PC-9 (cell line): ENCODE results near the gene TARDBP. TPM values are rescaled to one million over a fixed set of nuclear protein-coding genes. Genes with fewer than 3 reads are reported as not detected.

ENCODE experiments used
- BruUV-seq: library from RNA; stranded (reverse); fragments of 400-500 nt; replicated peaks from 2 replicates; lab custom pipeline; 2021; lab: Mats Ljungman, UMichigan
- CTCF ChIA-PET: fragments of 300-600 bp; sonication (Branson Sonifier 250); formaldehyde crosslinking; loops from one replicate; lab custom pipeline; 2022; ENCODE audit warnings: antibody characterized with exemption; lab: Charles Lee
- POLR2A ChIA-PET: fragments of 300-600 bp; sonication (Branson Sonifier 250); formaldehyde crosslinking; loops from one replicate; lab custom pipeline; 2022; ENCODE audit warnings: antibody characterized with exemption; ENCODE audit not compliant: unreplicated experiment; lab: Charles Lee
- DNase-seq, 2 experiments: peaks; one replicate each; pipeline versions ENCODE4 v3.0.0 to v3.0.0-alpha.2; 2015 to 2022; ENCODE audit warnings: mixed read lengths in 1 of 2
- H2AFZ ChIP-seq: fragments of 200-600 bp; sonication (generic); 2 replicates; pipeline ENCODE4 v1.8.1; 2017; ENCODE audit warnings: antibody characterized with exemption
- H3F3A ChIP-seq: fragments of 200-600 bp; sonication (generic); 2 replicates; pipeline ENCODE4 v1.8.1; 2017; ENCODE audit warnings: antibody characterized with exemption, mild to moderate bottlenecking, low read depth; ENCODE audit not compliant: insufficient read depth
- H3K27ac ChIP-seq: fragments of 200-600 bp; sonication (generic); 2 replicates; pipeline ENCODE4 v1.6.1; 2016; ENCODE audit warnings: mixed run types
- H3K27me3 ChIP-seq: fragments of 200-600 bp; sonication (generic); 2 replicates; pipeline ENCODE4 v1.6.1; 2016; ENCODE audit warnings: low read depth, mixed run types; ENCODE audit not compliant: insufficient read depth
- H3K36me3 ChIP-seq: fragments of 200-600 bp; sonication (generic); 2 replicates; pipeline ENCODE4 v1.6.1; 2016; ENCODE audit warnings: low read depth, mixed run types
- H3K4me1 ChIP-seq: fragments of 200-600 bp; sonication (generic); replicated peaks from 2 replicates; pipeline ENCODE4 v1.6.1; 2016; ENCODE audit warnings: mixed run types; ENCODE audit not compliant: insufficient read depth
- H3K4me2 ChIP-seq: fragments of 200-600 bp; sonication (generic); 2 replicates; pipeline ENCODE4 v1.6.1; 2017; ENCODE audit warnings: mixed run types
- H3K4me3 ChIP-seq: fragments of 200-600 bp; sonication (generic); 2 replicates; pipeline ENCODE4 v1.6.1; 2016; ENCODE audit warnings: mixed run types
- H3K79me2 ChIP-seq: fragments of 200-600 bp; sonication (generic); 2 replicates; pipeline ENCODE4 v1.6.1; 2017; ENCODE audit warnings: low read depth, mixed run types
- H3K9me2 ChIP-seq: fragments of 200-600 bp; sonication (generic); 2 replicates; pipeline ENCODE4 v1.8.1; 2017; ENCODE audit warnings: mild to moderate bottlenecking; ENCODE audit not compliant: insufficient read depth
- H3K9me3 ChIP-seq: fragments of 200-600 bp; sonication (generic); 2 replicates; pipeline ENCODE4 v1.8.1; 2016; ENCODE audit warnings: low read depth; ENCODE audit not compliant: insufficient read depth
- H4K20me1 ChIP-seq: fragments of 200-600 bp; sonication (generic); 2 replicates; pipeline ENCODE4 v1.8.1; 2017; ENCODE audit not compliant: insufficient read depth
- CTCF ChIP-seq: fragments of 200-600 bp; sonication (generic); conservative IDR thresholded peaks from 2 replicates; pipeline ENCODE4 v1.6.1; 2017; ENCODE audit warnings: mixed run types, antibody characterized with exemption, mild to moderate bottlenecking, moderate library complexity
- EZH2 ChIP-seq: fragments of 200-600 bp; sonication (generic); IDR thresholded peaks from 2 replicates; pipeline ENCODE4 v1.8.0; 2017; ENCODE audit warnings: antibody characterized with exemption, low read depth
- intact Hi-C: fragments of 100-400 bp; cut with micrococcal nuclease; formaldehyde crosslinking; loops from one replicate; pipeline ENCODE4 v1.10.0; 2022; ENCODE audit not compliant: unreplicated experiment
- total RNA-seq: library from RNA; stranded (reverse); gene quantifications from 2 replicates; pipeline ENCODE4 v1.2.3, GENCODE V29; 2021

The TARDBP gene
- total RNA-seq, 1 experiment from 2014 or later, result 142 TPM

GRCh38 chr1:10980094-10980577, 32.3 kb upstream of the TARDBP start:
- Histone ChIP-seq H3K9me2 (no peaks in the 10 kb centered on the region), H3K27ac (no peak overlapping the region), H3K4me3 (no peak overlapping the region), H3K79me2 (no peaks in the 10 kb centered on the region), H3F3A (peaks cover 6% of the 10 kb centered on the region; the same call in 1 of the 2 replicates), H3K36me3 (no peaks in the 10 kb centered on the region), H3K4me1 (no peaks in the 10 kb centered on the region; the same call in none of the 2 replicates), H3K27me3 (no peaks in the 10 kb centered on the region), H2AFZ (0 out of 2 replicates have a peak overlapping the region, but pooled peaks have one; percentile 43), H4K20me1 (no peaks in the 10 kb centered on the region), H3K9me3 (no peaks in the 10 kb centered on the region), H3K4me2 (peak overlapping the region; percentile 59)
- peak; percentile 81 to 93 for DNase-seq
- no TSS peak for BruUV-seq
- ChIA-PET POLR2A (interaction anchor here (0.7 kb wide), 1 partner anchor 14 kb away, joined by 3 read pairs; no protein-coding TSS in a partner anchor), CTCF (interaction anchor here (0.6 kb wide), 1 partner anchor 31 kb away, joined by 8 read pairs; no protein-coding TSS in a partner anchor)
- intact Hi-C loops, result loop anchor here (2.0 kb wide), 1 partner anchor 33 kb away; the partner anchor contains the start of gene TARDBP
- TF ChIP-seq CTCF, result peak; percentile 58
- TF ChIP-seq EZH2, result no peak

- H2AFZ ChIP-seq, result no peak overlapping the region
- no peak overlapping the region for H3K27ac ChIP-seq
- TF ChIP-seq CTCF (no peak), EZH2 (no peak)
- peak overlapping the region; percentile 59 for H3K4me2 ChIP-seq
- DNase-seq, result no peak
- intact Hi-C loops, result loop anchor here (2.0 kb wide), 1 partner anchor 32 kb away; the partner anchor contains the start of gene TARDBP
- H4K20me1 ChIP-seq, result no peaks in the 10 kb centered on the region
- H3K9me2 ChIP-seq, result no peaks in the 10 kb centered on the region
- no TSS peak for BruUV-seq
- ChIA-PET POLR2A (interaction anchor here (0.6 kb wide), 1 partner anchor 81 kb away, joined by 3 read pairs; no protein-coding TSS in a partner anchor), CTCF (interaction anchor here (0.6 kb wide), 2 partner anchors 10 to 878 kb away, joined by 3 to 5 read pairs; no protein-coding TSS in a partner anchor)
- H3K4me3 ChIP-seq, result no peak overlapping the region
- no peaks in the 10 kb centered on the region for H3K36me3 ChIP-seq
- peaks cover 6% of the 10 kb centered on the region; the same call in 1 of the 2 replicates for H3F3A ChIP-seq
- no peaks in the 10 kb centered on the region for H3K9me3 ChIP-seq
- no peaks in the 10 kb centered on the region; the same call in none of the 2 replicates for H3K4me1 ChIP-seq
- H3K27me3 ChIP-seq, result no peaks in the 10 kb centered on the region
- H3K79me2 ChIP-seq, result no peaks in the 10 kb centered on the region
Observed at GRCh38 chr1:10980841-10981727, 31.4 kb upstream of the TARDBP start.

DNA sequence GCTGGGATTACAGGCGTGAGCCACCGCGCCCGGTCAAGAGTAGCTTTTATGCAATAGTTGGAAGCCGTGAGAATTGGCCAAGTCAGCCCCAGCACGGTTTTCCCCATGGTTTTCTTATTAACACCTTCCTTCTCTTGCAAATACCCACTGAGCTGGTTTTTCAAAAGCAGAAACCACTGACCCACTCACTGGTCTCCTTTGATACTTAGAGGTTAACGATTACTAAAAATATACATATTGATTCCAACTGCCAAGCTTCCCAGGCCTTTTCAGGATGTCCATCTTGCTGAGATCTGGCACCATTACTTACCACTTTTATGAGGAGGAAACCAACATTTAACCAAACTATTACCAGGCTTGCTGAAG, 25.9 kb upstream of the TARDBP start:
- Histone ChIP-seq H3K27me3 (no peaks in the 10 kb centered on the region), H3F3A (no peaks in the 10 kb centered on the region), H4K20me1 (no peaks in the 10 kb centered on the region), H2AFZ (no peak overlapping the region), H3K4me1 (no peaks in the 10 kb centered on the region), H3K9me2 (no peaks in the 10 kb centered on the region), H3K79me2 (no peaks in the 10 kb centered on the region), H3K9me3 (no peaks in the 10 kb centered on the region), H3K4me3 (no peak overlapping the region), H3K4me2 (no peak overlapping the region), H3K27ac (no peak overlapping the region), H3K36me3 (no peaks in the 10 kb centered on the region)
- intact Hi-C loops, result no loop called here
- no peak for DNase-seq
- no TSS peak for BruUV-seq
- POLR2A ChIA-PET, result no interaction called here
- TF ChIP-seq CTCF (no peak), EZH2 (no peak)
- CTCF ChIA-PET, result no interaction called here
